Measurements from ENCODE around the gene B4GALNT1.

The B4GALNT1 gene

GRCh38 chr12:57606821-57607220, 26.2 kb downstream of the B4GALNT1 start:
- DNase-seq: no peak

GRCh38 chr12:57606399-57606798, 26.6 kb downstream of the B4GALNT1 start:
- DNase-seq: no peak

- DNase-seq: no peak
Observed at GRCh38 chr12:57605811-57606311, 27.1 kb downstream of the B4GALNT1 start.

GRCh38 chr12:57604992-57605810, 27.8 kb downstream of the B4GALNT1 start:
- peak; percentile 56 for DNase-seq

- DNase-seq: peak; percentile 69
Observed at GRCh38 chr12:57604454-57604991, 28.5 kb downstream of the B4GALNT1 start, which contains the start of gene DTX3. TSS of gene DTX3 (plus strand) at chr12:57604824. CDS start at chr12:57606518, 1,694 bp downstream.

GRCh38 chr12:57603815-57604453, 29.1 kb downstream of the B4GALNT1 start:
- DNase-seq: peak; percentile 61

GRCh38 chr12:57603324-57603723, 29.7 kb downstream of the B4GALNT1 start:
- no peak for DNase-seq

- DNase-seq: no peak
Observed at GRCh38 chr12:57602544-57602943, 30.5 kb downstream of the B4GALNT1 start.

GRCh38 chr12:57600395-57600794, 32.6 kb downstream of the B4GALNT1 start:
- DNase-seq: no peak

GRCh38 chr12:57593187-57593586, 39.8 kb downstream of the B4GALNT1 start:
- no peak for DNase-seq

GRCh38 chr12:57592551-57593165, 40.3 kb downstream of the B4GALNT1 start:
- no peak for DNase-seq

- no peak for DNase-seq
Observed at GRCh38 chr12:57591782-57592325, 41.1 kb downstream of the B4GALNT1 start.

GRCh38 chr12:57590864-57591781, 41.9 kb downstream of the B4GALNT1 start, which contains the start of gene PIP4K2C:
TSS of gene PIP4K2C (plus strand) at chr12:57591192. CDS start at chr12:57591290, 98 bp downstream.
- DNase-seq: peak; percentile 97

- DNase-seq: no peak
Observed at GRCh38 chr12:57590479-57590863, 42.5 kb downstream of the B4GALNT1 start.

- DNase-seq: peak; percentile 68
Observed at GRCh38 chr12:57588951-57589610, 43.9 kb downstream of the B4GALNT1 start.

- no peak for DNase-seq
Observed at GRCh38 chr12:57586832-57587429, 46.1 kb downstream of the B4GALNT1 start.

GRCh38 chr12:57586128-57586527, 46.9 kb downstream of the B4GALNT1 start:
- DNase-seq: no peak

- DNase-seq: no peak
Observed at GRCh38 chr12:57585156-57585555, 47.8 kb downstream of the B4GALNT1 start.

GRCh38 chr12:57584690-57585089, 48.3 kb downstream of the B4GALNT1 start:
- DNase-seq: no peak

- DNase-seq: no peak
Observed at GRCh38 chr12:57584050-57584449, 49.0 kb downstream of the B4GALNT1 start.
